ENCODE data around the gene KCNS1. TPM values are rescaled to one million over a fixed set of nuclear protein-coding genes. Genes with fewer than 3 reads are reported as not detected.

Gene KCNS1
- total and polyA plus RNA-seq, 4 donors = 4.0 to 7.9 (median 6.7) TPM

GRCh38 chr20:45055056-45055455, 45.9 kb downstream of the KCNS1 start:
- no peaks in the 10 kb centered on the region for H3K27me3 ChIP-seq (ENCODE audit: control insufficient read depth, insufficient read depth, low read length)
- no peaks in the 10 kb centered on the region for H3K36me3 ChIP-seq (ENCODE audit: control insufficient read depth, insufficient read depth, low read length)
- no peak for DNase-seq (ENCODE audit: low read depth in 4 of 6, low spot score in 6 of 6)
- H3K4me1 ChIP-seq (ENCODE audit: control insufficient read depth, insufficient read depth, low read length) = peaks cover 8% of the 10 kb centered on the region
- H3K27ac ChIP-seq (ENCODE audit: low read depth, low read length) = no peak overlapping the region
- H3K4me3 ChIP-seq (ENCODE audit: low read depth, low read length) = no peak overlapping the region
- H3K9me3 ChIP-seq (ENCODE audit: control insufficient read depth, insufficient read depth, low read length) = no peaks in the 10 kb centered on the region
- WGBS (ENCODE audit: insufficient coverage) = no CpG with 5 or more reads among the region's 4 CpGs

- WGBS (ENCODE audit: insufficient coverage) = 87% methylated on average over 6 of the region's 8 CpGs
- peak overlapping the region; percentile 62 for H3K27ac ChIP-seq (ENCODE audit: low read depth, low read length)
- no peak overlapping the region for H3K4me3 ChIP-seq (ENCODE audit: low read depth, low read length)
- DNase-seq (ENCODE audit: low read depth in 4 of 6, low spot score in 6 of 6) = no peak
- no peaks in the 10 kb centered on the region for H3K36me3 ChIP-seq (ENCODE audit: control insufficient read depth, insufficient read depth, low read length)
- peaks cover 12% of the 10 kb centered on the region for H3K4me1 ChIP-seq (ENCODE audit: control insufficient read depth, insufficient read depth, low read length)
- no peaks in the 10 kb centered on the region for H3K9me3 ChIP-seq (ENCODE audit: control insufficient read depth, insufficient read depth, low read length)
- no peaks in the 10 kb centered on the region for H3K27me3 ChIP-seq (ENCODE audit: control insufficient read depth, insufficient read depth, low read length)
These were observed 47.2 kb downstream of the KCNS1 start for GRCh38 chr20:45053430-45054351.

- 15% methylated on average over 4 of the region's 7 CpGs for WGBS (ENCODE audit: insufficient coverage)
- H3K27ac ChIP-seq (ENCODE audit: low read depth, low read length) = peak overlapping the region; percentile 62
- DNase-seq (ENCODE audit: low read depth in 4 of 6, low spot score in 6 of 6) = peak in 3 of 6 donors; percentile 47 to 85 (median 79)
- H3K36me3 ChIP-seq (ENCODE audit: control insufficient read depth, insufficient read depth, low read length) = no peaks in the 10 kb centered on the region
- peaks cover 17% of the 10 kb centered on the region for H3K4me1 ChIP-seq (ENCODE audit: control insufficient read depth, insufficient read depth, low read length)
- no peak overlapping the region for H3K4me3 ChIP-seq (ENCODE audit: low read depth, low read length)
- no peaks in the 10 kb centered on the region for H3K27me3 ChIP-seq (ENCODE audit: control insufficient read depth, insufficient read depth, low read length)
- no peaks in the 10 kb centered on the region for H3K9me3 ChIP-seq (ENCODE audit: control insufficient read depth, insufficient read depth, low read length)
These were observed 48.1 kb downstream of the KCNS1 start for GRCh38 chr20:45052698-45053429.

GRCh38 chr20:45051204-45052060, 49.5 kb downstream of the KCNS1 start:
- Histone ChIP-seq H3K4me1 (ENCODE audit: control insufficient read depth, insufficient read depth, low read length) (peaks cover 17% of the 10 kb centered on the region), H3K9me3 (ENCODE audit: control insufficient read depth, insufficient read depth, low read length) (no peaks in the 10 kb centered on the region), H3K4me3 (ENCODE audit: low read depth, low read length) (no peak overlapping the region), H3K27me3 (ENCODE audit: control insufficient read depth, insufficient read depth, low read length) (no peaks in the 10 kb centered on the region), H3K27ac (ENCODE audit: low read depth, low read length) (peak overlapping the region; percentile 62), H3K36me3 (ENCODE audit: control insufficient read depth, insufficient read depth, low read length) (no peaks in the 10 kb centered on the region)
- WGBS (ENCODE audit: insufficient coverage) = no CpG with 5 or more reads among the region's 3 CpGs
- DNase-seq (ENCODE audit: low read depth in 4 of 6, low spot score in 6 of 6) = peak in 2 of 6 donors; percentile 55 to 74

GRCh38 chr20:45049904-45050471, 50.9 kb downstream of the KCNS1 start:
- peak overlapping the region; percentile 80 for H3K27ac ChIP-seq (ENCODE audit: low read depth, low read length)
- DNase-seq (ENCODE audit: low read depth in 4 of 6, low spot score in 6 of 6) = peak in 4 of 6 donors; percentile 43 to 85 (median 68)
- H3K27me3 ChIP-seq (ENCODE audit: control insufficient read depth, insufficient read depth, low read length) = no peaks in the 10 kb centered on the region
- 17% methylated on average over 1 of the region's 5 CpGs for WGBS (ENCODE audit: insufficient coverage)
- no peaks in the 10 kb centered on the region for H3K36me3 ChIP-seq (ENCODE audit: control insufficient read depth, insufficient read depth, low read length)
- no peak overlapping the region for H3K4me3 ChIP-seq (ENCODE audit: low read depth, low read length)
- H3K4me1 ChIP-seq (ENCODE audit: control insufficient read depth, insufficient read depth, low read length) = peaks cover 17% of the 10 kb centered on the region
- no peaks in the 10 kb centered on the region for H3K9me3 ChIP-seq (ENCODE audit: control insufficient read depth, insufficient read depth, low read length)

- peak in 1 of 6 donors; percentile 30 for DNase-seq (ENCODE audit: low read depth in 4 of 6, low spot score in 6 of 6)
- no peaks in the 10 kb centered on the region for H3K27me3 ChIP-seq (ENCODE audit: control insufficient read depth, insufficient read depth, low read length)
- no peaks in the 10 kb centered on the region for H3K9me3 ChIP-seq (ENCODE audit: control insufficient read depth, insufficient read depth, low read length)
These were observed 51.5 kb downstream of the KCNS1 start for GRCh38 chr20:45049438-45049837.

GRCh38 chr20:45047581-45048119, 53.3 kb downstream of the KCNS1 start:
- Histone ChIP-seq H3K27me3 (ENCODE audit: control insufficient read depth, insufficient read depth, low read length) (no peaks in the 10 kb centered on the region), H3K4me1 (ENCODE audit: control insufficient read depth, insufficient read depth, low read length) (peaks cover 15% of the 10 kb centered on the region), H3K4me3 (ENCODE audit: low read depth, low read length) (no peak overlapping the region), H3K36me3 (ENCODE audit: control insufficient read depth, insufficient read depth, low read length) (no peaks in the 10 kb centered on the region), H3K9me3 (ENCODE audit: control insufficient read depth, insufficient read depth, low read length) (no peaks in the 10 kb centered on the region), H3K27ac (ENCODE audit: low read depth, low read length) (no peak overlapping the region)
- no CpG with 5 or more reads among the region's 2 CpGs for WGBS (ENCODE audit: insufficient coverage)
- DNase-seq (ENCODE audit: low read depth in 4 of 6, low spot score in 6 of 6) = no peak

More at GRCh38 chr20:45049438-45049837, 51.5 kb downstream of the KCNS1 start:
- Histone ChIP-seq H3K36me3 (ENCODE audit: control insufficient read depth, insufficient read depth, low read length) (no peaks in the 10 kb centered on the region), H3K4me3 (ENCODE audit: low read depth, low read length) (no peak overlapping the region), H3K4me1 (ENCODE audit: control insufficient read depth, insufficient read depth, low read length) (peaks cover 18% of the 10 kb centered on the region), H3K27ac (ENCODE audit: low read depth, low read length) (peak overlapping the region; percentile 80)
- WGBS (ENCODE audit: insufficient coverage) = no CpG with 5 or more reads among the region's 3 CpGs

GRCh38 chr20:45044601-45045000, 56.3 kb downstream of the KCNS1 start:
- no peaks in the 10 kb centered on the region for H3K36me3 ChIP-seq (ENCODE audit: control insufficient read depth, insufficient read depth, low read length)
- WGBS (ENCODE audit: insufficient coverage) = 83% methylated on average over 1 of the region's 3 CpGs
- DNase-seq (ENCODE audit: low read depth in 4 of 6, low spot score in 6 of 6) = no peak
- H3K27me3 ChIP-seq (ENCODE audit: control insufficient read depth, insufficient read depth, low read length) = no peaks in the 10 kb centered on the region
- H3K4me3 ChIP-seq (ENCODE audit: low read depth, low read length) = no peak overlapping the region
- H3K27ac ChIP-seq (ENCODE audit: low read depth, low read length) = peak overlapping the region; percentile 42
- no peaks in the 10 kb centered on the region for H3K9me3 ChIP-seq (ENCODE audit: control insufficient read depth, insufficient read depth, low read length)
- peaks cover 9% of the 10 kb centered on the region for H3K4me1 ChIP-seq (ENCODE audit: control insufficient read depth, insufficient read depth, low read length)

All from spinal cord (tissue), 10 donors.